ENCODE measurements around the gene TBC1D22A. TPM values are rescaled to one million over a fixed set of nuclear protein-coding genes. Genes with fewer than 3 reads are reported as not detected.

The TBC1D22A gene
- total and polyA plus RNA-seq, 8 donors, result 14.4 to 33.5 (median 15.7) TPM

DNA sequence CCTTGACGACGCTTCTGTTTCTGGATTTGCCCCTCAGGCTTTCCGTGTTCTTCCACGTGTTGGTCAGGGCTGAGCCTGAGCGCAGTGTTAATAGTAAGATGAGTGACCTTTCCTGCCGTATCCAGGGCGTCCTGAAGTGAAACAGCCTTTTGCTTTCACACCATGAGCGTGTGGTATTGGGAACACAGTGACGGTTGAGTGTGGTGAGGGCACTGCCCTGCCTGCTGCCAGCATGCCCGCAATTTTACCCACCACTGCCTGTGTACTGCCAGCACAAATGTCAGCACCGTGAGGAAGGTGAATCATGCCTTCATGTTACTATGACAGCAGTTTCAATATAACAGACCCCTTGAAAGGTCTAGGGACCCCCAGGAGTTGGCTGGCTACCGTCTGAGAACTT is 217.1 kb downstream of the TBC1D22A start:
- intact Hi-C loops (cut with DNase I), result no loop called here
- Histone ChIP-seq H3K27ac (no peak overlapping the region), H3K9me3 (no peaks in the 10 kb centered on the region), H3K27me3 (no peaks in the 10 kb centered on the region), H3K4me3 (no peak overlapping the region), H3K4me1 (no peaks in the 10 kb centered on the region), H3K36me3 (peaks cover 0 to 58% of the 10 kb centered on the region in 2 donors)
- DNase-seq (no peak), ATAC-seq (no peak)
- TF ChIP-seq, protein P1, sequence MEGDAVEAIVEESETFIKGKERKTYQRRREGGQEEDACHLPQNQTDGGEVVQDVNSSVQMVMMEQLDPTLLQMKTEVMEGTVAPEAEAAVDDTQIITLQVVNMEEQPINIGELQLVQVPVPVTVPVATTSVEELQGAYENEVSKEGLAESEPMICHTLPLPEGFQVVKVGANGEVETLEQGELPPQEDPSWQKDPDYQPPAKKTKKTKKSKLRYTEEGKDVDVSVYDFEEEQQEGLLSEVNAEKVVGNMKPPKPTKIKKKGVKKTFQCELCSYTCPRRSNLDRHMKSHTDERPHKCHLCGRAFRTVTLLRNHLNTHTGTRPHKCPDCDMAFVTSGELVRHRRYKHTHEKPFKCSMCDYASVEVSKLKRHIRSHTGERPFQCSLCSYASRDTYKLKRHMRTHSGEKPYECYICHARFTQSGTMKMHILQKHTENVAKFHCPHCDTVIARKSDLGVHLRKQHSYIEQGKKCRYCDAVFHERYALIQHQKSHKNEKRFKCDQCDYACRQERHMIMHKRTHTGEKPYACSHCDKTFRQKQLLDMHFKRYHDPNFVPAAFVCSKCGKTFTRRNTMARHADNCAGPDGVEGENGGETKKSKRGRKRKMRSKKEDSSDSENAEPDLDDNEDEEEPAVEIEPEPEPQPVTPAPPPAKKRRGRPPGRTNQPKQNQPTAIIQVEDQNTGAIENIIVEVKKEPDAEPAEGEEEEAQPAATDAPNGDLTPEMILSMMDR (IDR thresholded peaks at IDR 0.05), result no peak

DNA sequence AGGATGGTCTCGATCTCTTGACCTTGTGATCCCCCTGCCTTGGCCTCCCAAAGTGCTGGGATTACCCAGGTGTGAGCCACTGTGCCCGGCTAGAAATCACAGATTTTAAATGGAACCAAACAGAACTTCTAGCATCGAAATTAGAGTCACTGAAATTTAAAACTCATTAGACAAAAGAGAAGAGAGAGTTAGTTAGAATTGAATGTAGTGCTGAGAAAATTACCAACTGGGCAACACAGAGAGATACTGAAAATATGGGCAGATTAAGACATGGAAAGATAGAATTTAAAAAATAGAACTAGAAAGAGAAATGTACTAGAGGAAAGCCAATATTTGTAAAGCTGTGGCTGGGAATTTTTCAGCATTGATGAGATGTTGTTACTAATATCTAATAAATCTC is 217.9 kb downstream of the TBC1D22A start:
- Histone ChIP-seq H3K36me3 (peaks cover 0 to 49% of the 10 kb centered on the region in 2 donors), H3K27ac (no peak overlapping the region), H3K9me3 (no peaks in the 10 kb centered on the region), H3K27me3 (no peaks in the 10 kb centered on the region), H3K4me1 (no peaks in the 10 kb centered on the region), H3K4me3 (no peak overlapping the region)
- ATAC-seq (no peak), DNase-seq (no peak)
- intact Hi-C loops (cut with DNase I), result no loop called here
- TF ChIP-seq, protein P1 (IDR thresholded peaks at IDR 0.05), result no peak

DNA sequence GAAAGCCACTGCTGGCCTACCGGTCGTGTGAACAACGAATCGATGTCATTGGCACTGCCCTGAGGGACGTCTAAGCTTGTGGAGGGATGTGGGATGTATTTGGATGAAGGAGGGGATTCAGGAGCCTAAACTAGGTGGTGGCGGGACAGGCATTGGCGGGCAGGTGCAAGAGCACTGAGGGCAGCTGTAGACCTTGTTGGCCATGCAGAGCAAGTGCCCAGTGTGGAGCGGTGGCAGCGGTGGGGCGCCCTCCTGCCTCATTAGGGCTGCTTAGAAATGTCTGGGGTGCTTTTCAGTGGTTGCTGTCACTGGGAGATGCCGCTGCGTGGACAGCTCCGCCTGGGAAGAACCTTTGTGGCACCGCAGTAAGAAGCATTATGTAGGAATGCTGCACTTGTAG is 220.2 kb downstream of the TBC1D22A start:
- Histone ChIP-seq H3K9me3 (no peaks in the 10 kb centered on the region), H3K4me1 (no peaks in the 10 kb centered on the region), H3K27ac (no peak overlapping the region), H3K4me3 (no peak overlapping the region), H3K27me3 (no peaks in the 10 kb centered on the region), H3K36me3 (peaks cover 0 to 27% of the 10 kb centered on the region in 2 donors)
- DNase-seq, result no peak
- ATAC-seq, result no peak
- TF ChIP-seq, protein P1 (IDR thresholded peaks at IDR 0.05), result no peak
- intact Hi-C loops (cut with DNase I), result no loop called here

DNA sequence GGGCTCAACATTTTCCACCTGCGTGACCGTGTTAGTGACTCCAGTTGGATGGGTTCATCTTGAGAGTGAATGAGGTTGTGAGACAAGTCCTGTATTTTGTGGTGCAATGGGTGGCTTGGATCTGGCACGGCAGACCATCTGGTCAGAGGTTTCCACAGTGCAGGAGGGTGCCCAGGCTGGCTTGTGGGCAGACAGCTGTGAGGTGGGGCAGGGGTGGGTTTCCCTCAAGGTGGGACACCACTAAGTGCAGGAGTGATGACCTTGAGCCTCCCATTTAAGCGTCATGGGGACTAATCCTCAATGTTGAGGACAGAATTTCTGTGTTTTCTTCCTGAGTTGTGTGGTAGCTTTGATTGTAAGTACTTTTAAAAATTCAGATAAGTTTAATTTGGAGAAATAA is 220.6 kb downstream of the TBC1D22A start:
- Histone ChIP-seq H3K36me3 (peaks cover 0 to 23% of the 10 kb centered on the region in 2 donors), H3K9me3 (no peaks in the 10 kb centered on the region), H3K4me3 (no peak overlapping the region), H3K27ac (no peak overlapping the region), H3K4me1 (no peaks in the 10 kb centered on the region), H3K27me3 (no peaks in the 10 kb centered on the region)
- ATAC-seq (no peak), DNase-seq (no peak)
- TF ChIP-seq, protein P1 (IDR thresholded peaks at IDR 0.05), result no peak
- intact Hi-C loops (cut with DNase I), result no loop called here

DNA sequence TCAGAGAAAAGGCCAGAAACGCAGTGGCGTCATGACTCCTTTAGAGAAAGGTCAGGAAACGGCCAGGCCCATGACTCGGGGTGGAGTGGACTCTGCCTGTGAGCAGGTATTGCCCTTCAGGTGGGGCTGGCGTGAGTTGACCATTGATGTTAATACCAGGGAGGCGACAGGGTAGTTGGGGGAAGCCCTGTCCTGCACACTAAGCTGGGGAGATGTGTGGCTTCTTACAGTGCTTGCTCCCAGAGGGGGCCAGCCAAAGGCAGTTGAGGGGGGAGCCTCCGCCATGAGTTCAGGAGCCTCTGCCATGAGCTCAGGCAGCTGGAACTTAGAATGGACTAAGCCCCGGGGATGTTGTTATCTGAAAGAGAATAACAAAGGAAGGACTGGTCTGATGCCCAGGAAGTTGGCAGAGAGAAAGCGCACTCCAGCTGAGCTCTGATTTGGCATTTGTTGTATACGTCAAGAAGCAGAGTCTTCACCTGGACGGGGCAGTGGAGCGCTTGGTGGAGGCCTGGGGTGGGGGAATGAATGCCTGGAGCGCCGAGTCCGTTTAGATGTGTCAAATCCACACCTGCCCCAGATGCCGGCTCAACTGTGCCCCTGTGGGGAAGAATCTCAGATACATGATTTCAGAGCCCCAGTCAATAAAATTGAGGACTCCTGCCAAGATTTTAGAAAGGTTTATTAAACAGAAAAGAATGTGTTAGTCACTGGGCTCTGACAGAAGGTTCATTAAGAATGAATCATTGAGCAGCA is 222.5 kb downstream of the TBC1D22A start:
- H3K36me3 ChIP-seq, result peaks cover 0 to 4% of the 10 kb centered on the region in 2 donors
- TF ChIP-seq, protein P1 (IDR thresholded peaks at IDR 0.05), result no peak
- H3K27ac ChIP-seq, result no peak overlapping the region
- no peak overlapping the region for H3K4me3 ChIP-seq
- no peaks in the 10 kb centered on the region for H3K27me3 ChIP-seq
- peak; percentile 23 for ATAC-seq
- H3K9me3 ChIP-seq, result no peaks in the 10 kb centered on the region
- no peak for DNase-seq
- intact Hi-C loops (cut with DNase I), result no loop called here
- no peaks in the 10 kb centered on the region for H3K4me1 ChIP-seq

All from left lung (tissue), 10 donors.